ENCODE results near the gene GSE1. TPM values are rescaled to one million over a fixed set of nuclear protein-coding genes. Genes with fewer than 3 reads are reported as not detected.

Gene GSE1
- total RNA-seq, 1 experiment from 2014 or later = 7.0 TPM

- DNase-seq (ENCODE audit: low read depth) = peak; percentile 72
Observed at GRCh38 chr16:85573696-85574641, 39.2 kb upstream of the GSE1 start.

GRCh38 chr16:85574672-85575475 is 38.2 kb upstream of the GSE1 start:
- DNase-seq (ENCODE audit: low read depth) = no peak

GRCh38 chr16:85575920-85576319 is 37.2 kb upstream of the GSE1 start:
- no peak for DNase-seq (ENCODE audit: low read depth)

GRCh38 chr16:85576944-85577343 is 36.2 kb upstream of the GSE1 start:
- DNase-seq (ENCODE audit: low read depth) = no peak

GRCh38 chr16:85577899-85578598 is 35.1 kb upstream of the GSE1 start:
- no peak for DNase-seq (ENCODE audit: low read depth)

GRCh38 chr16:85578599-85578948 is 34.5 kb upstream of the GSE1 start:
- no peak for DNase-seq (ENCODE audit: low read depth)

- no peak for DNase-seq (ENCODE audit: low read depth)
Observed at GRCh38 chr16:85579191-85579590, 33.9 kb upstream of the GSE1 start.

- DNase-seq (ENCODE audit: low read depth) = no peak
Observed at GRCh38 chr16:85579923-85580580, 33.1 kb upstream of the GSE1 start.

GRCh38 chr16:85580684-85581083 is 32.4 kb upstream of the GSE1 start:
- DNase-seq (ENCODE audit: low read depth) = no peak

- peak; percentile 68 for DNase-seq (ENCODE audit: low read depth)
Observed at GRCh38 chr16:85582229-85582991, 30.7 kb upstream of the GSE1 start.

GRCh38 chr16:85583491-85584181 is 29.5 kb upstream of the GSE1 start:
- peak; percentile 86 for DNase-seq (ENCODE audit: low read depth)

- DNase-seq (ENCODE audit: low read depth) = no peak
Observed at GRCh38 chr16:85584267-85584666, 28.9 kb upstream of the GSE1 start.

- DNase-seq (ENCODE audit: low read depth) = no peak
Observed at GRCh38 chr16:85584819-85585282, 28.3 kb upstream of the GSE1 start.

GRCh38 chr16:85585711-85586110 is 27.4 kb upstream of the GSE1 start:
- no peak for DNase-seq (ENCODE audit: low read depth)

- no peak for DNase-seq (ENCODE audit: low read depth)
Observed at GRCh38 chr16:85586380-85587104, 26.6 kb upstream of the GSE1 start.

- no peak for DNase-seq (ENCODE audit: low read depth)
Observed at GRCh38 chr16:85587762-85588556, 25.2 kb upstream of the GSE1 start.

GRCh38 chr16:85588562-85589503 is 24.3 kb upstream of the GSE1 start:
- no peak for DNase-seq (ENCODE audit: low read depth)
